Measurements from ENCODE around the gene LY6G5C. TPM values are rescaled to one million over a fixed set of nuclear protein-coding genes. Genes with fewer than 3 reads are reported as not detected.
A peak's percentile ranks its signal among the peaks of the same experiment; 100 is the strongest.

LY6G5C gene
- total RNA-seq, 3 donors from 2014 or later = 1.7 to 4.2 (median 2.1) TPM

DNA sequence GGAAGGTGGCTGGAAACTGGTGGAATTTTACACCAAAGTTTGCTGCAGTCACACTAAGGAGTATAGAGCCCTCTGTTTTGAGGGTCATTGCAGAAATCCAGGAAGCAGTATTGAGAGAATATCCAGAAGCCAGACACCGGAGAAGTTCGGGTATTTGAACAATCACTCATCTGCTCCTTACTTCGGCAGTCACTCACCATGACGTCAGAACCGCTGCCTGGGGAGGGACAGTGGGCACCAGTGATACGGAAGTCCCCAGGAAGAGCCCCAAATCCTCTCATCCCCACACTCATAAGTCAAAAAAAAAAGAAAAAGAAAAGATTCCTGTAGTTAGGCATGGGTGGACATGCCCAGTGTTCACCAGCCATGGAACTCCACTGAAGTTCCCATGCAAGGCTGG, 4.0 kb downstream of the LY6G5C start:
- Histone ChIP-seq H3K4me1 (ENCODE audit: low read depth) (peaks cover 14% of the 10 kb centered on the region), H3K36me3 (ENCODE audit: low read depth) (no peaks in the 10 kb centered on the region), H3K9me3 (no peaks in the 10 kb centered on the region), H3K4me3 (no peak overlapping the region)
- TF ChIP-seq, protein P1, sequence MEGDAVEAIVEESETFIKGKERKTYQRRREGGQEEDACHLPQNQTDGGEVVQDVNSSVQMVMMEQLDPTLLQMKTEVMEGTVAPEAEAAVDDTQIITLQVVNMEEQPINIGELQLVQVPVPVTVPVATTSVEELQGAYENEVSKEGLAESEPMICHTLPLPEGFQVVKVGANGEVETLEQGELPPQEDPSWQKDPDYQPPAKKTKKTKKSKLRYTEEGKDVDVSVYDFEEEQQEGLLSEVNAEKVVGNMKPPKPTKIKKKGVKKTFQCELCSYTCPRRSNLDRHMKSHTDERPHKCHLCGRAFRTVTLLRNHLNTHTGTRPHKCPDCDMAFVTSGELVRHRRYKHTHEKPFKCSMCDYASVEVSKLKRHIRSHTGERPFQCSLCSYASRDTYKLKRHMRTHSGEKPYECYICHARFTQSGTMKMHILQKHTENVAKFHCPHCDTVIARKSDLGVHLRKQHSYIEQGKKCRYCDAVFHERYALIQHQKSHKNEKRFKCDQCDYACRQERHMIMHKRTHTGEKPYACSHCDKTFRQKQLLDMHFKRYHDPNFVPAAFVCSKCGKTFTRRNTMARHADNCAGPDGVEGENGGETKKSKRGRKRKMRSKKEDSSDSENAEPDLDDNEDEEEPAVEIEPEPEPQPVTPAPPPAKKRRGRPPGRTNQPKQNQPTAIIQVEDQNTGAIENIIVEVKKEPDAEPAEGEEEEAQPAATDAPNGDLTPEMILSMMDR (IDR thresholded peaks at IDR 0.05) = no peak
- intact Hi-C loops (cut with DNase I, micrococcal nuclease) = no loop called here
- ATAC-seq (no peak), DNase-seq (no peak)

DNA sequence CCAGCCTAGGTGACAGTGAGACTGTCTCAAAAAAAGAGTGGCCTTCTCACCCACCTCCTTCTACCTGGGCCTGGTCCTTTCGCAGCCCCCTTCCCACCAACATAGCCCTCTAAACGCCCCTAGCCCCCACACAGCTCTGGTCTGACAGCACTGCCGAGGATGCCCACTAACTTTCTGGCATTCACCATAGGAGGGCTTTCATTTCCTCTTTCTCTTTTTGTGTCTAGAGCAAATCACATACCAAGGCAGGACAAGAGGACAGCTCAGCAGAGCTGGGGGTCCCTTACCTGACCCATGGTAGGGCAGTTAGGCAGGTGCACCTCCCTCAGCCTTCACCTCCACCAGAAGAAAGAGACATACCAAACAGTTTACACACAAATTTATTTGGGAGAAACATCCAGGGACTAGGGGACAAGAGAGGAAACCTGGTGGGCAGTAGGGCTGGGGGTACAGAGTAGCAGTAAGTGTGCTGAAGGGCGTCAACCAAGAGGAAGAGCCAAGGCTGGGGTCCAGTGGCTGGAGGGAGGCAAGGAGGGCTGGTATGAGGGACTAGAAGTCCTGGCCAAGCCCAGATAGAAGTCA, 4.5 kb downstream of the LY6G5C start:
- H3K36me3 ChIP-seq (ENCODE audit: low read depth) = no peaks in the 10 kb centered on the region
- intact Hi-C loops (cut with DNase I, micrococcal nuclease) = no loop called here

DNA sequence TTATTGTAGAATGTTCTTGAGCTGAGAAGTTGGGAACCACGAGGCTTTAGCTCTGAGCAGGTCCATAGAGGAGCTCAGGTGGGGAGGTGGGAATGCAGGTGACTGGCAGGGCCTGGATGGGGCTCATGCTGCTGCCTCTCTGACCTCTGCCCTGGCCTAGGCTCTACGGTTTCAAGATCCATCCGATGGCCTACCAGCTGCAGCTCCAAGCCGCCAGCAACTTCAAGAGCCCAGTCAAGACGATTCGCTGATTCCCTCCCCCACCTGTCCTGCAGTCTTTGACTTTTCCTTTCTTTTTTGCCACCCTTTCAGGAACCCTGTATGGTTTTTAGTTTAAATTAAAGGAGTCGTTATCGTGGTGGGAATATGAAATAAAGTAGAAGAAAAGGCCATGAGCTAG, 11.2 kb downstream of the LY6G5C start, which contains the start of gene LY6G5B:
Gene LY6G5B (plus strand): TSS at position 301 of the 400 bp plus-strand sequence. CDS start 975 bp downstream, outside the sequence.
- Histone ChIP-seq H3K4me1 (ENCODE audit: low read depth) (peaks cover 9% of the 10 kb centered on the region), H3K4me3 (no peak within 1 kb of the TSS), H3K36me3 (ENCODE audit: low read depth) (peaks cover 10% of the 10 kb centered on the region), H3K9me3 (no peaks in the 10 kb centered on the region)
- TF ChIP-seq, protein P1 (IDR thresholded peaks at IDR 0.05) = no peak
- DNase-seq (no peak), ATAC-seq (no peak)
- intact Hi-C loops (cut with DNase I, micrococcal nuclease) = no loop called here

More for the DNA sequence above, 4.5 kb downstream of the LY6G5C start:
- Histone ChIP-seq H3K4me1 (ENCODE audit: low read depth) (peaks cover 11% of the 10 kb centered on the region), H3K9me3 (no peaks in the 10 kb centered on the region), H3K4me3 (no peak overlapping the region)
- no peak for ATAC-seq
- no peak for DNase-seq
- TF ChIP-seq, protein P1 (IDR thresholded peaks at IDR 0.05) = no peak

DNA sequence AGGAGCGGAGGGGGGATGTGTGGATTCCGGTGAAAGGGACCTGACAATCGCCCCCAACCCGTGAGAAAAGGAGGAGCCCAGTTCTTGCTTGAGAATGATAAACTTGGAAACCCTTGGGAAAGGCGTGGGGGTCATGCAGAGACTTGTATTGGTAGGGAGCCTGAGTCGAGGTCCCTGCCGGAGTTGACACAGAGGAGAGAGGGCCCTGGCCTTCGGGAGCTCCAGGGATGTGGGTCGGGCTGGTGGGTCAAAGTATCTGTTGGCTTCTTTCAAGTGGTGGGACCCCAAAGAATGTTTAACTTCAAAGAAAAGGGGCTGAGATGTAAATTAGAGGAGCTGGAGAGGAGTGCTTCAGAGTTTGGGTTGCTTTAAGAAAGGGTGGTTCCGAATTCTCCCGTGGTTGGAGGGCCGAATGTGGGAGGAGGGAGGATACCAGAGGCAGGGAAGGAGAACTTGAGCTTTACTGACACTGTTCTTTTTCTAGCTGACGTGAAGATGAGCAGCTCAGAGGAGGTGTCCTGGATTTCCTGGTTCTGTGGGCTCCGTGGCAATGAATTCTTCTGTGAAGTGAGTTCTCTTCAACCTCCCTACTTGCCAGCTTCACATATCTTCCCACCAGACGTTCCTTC, 14.4 kb downstream of the LY6G5C start:
- TF ChIP-seq, protein P1 (IDR thresholded peaks at IDR 0.05) = no peak
- Histone ChIP-seq H3K9me3 (no peaks in the 10 kb centered on the region), H3K4me1 (ENCODE audit: low read depth) (peaks cover 22% of the 10 kb centered on the region), H3K36me3 (ENCODE audit: low read depth) (peaks cover 10% of the 10 kb centered on the region), H3K4me3 (peak overlapping the region; percentile 81)
- no peak for DNase-seq
- intact Hi-C loops (cut with DNase I, micrococcal nuclease) = no loop called here
- no peak for ATAC-seq

DNA sequence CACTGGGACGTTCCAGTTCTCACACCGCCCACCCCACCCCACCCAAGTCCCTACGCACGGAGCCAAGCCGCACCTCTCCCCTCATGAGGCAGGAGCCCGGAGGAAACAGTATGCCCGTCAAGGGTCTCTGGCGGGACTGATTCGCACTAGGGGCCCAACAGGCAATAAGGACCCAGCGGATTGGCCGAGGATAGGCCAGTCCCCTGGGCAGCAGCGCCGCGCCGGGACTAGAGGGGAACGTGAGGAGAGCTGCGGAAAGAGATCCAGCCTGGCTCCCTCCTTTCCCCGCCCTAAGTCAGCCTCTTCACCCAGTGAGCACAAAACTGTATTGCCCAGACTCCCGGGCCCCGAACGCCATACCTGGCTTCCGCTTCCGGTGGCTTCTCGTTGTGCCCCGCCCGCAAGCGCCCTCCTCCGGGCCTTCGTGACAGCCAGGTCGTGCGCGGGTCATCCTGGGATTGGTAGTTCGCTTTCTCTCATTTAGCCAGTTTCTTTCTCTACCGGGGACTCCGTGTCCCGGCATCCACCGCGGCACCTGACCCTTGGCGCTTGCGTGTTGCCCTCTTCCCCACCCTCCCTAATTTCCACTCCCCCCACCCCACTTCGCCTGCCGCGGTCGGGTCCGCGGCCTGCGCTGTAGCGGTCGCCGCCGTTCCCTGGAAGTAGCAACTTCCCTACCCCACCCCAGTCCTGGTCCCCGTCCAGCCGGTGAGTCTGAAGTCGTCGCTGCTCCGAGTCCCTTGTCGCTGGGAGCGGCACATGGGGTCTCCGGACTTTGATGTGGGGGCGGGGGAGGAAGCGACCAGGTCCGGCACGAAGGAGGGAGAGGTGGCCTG, 15.1 kb downstream of the LY6G5C start, which contains the start of gene CSNK2B:
Gene CSNK2B (plus strand): TSS at position 580 of the 836 bp plus-strand sequence. CDS start 752 bp downstream, outside the sequence.
- DNase-seq = peak; percentile 98 to 99 (median 99)
- H3K4me1 ChIP-seq (ENCODE audit: low read depth) = peaks cover 27% of the 10 kb centered on the region
- peaks cover 10% of the 10 kb centered on the region for H3K36me3 ChIP-seq (ENCODE audit: low read depth)
- TF ChIP-seq, protein P1 (IDR thresholded peaks at IDR 0.05) = no peak
- ATAC-seq = peak; percentile 91
- H3K9me3 ChIP-seq = no peaks in the 10 kb centered on the region
- intact Hi-C loops (cut with DNase I, micrococcal nuclease) = no loop called here
- peak within 1 kb of the TSS; percentile 81 for H3K4me3 ChIP-seq
